ENCODE data around the gene TRIM40. TPM values are rescaled to one million over a fixed set of nuclear protein-coding genes. Genes with fewer than 3 reads are reported as not detected.

The TRIM40 gene
- total and polyA plus RNA-seq, 8 donors, result not detected

- ATAC-seq, result no peak
- H3K36me3 ChIP-seq, result no peaks in the 10 kb centered on the region
- FAIRE-seq, result no peak
- DNase-seq, result no peak
- TF ChIP-seq CTCF (IDR thresholded peaks at IDR 0.05), result no peak
- peaks cover 0 to 5% (median 0%) of the 10 kb centered on the region in 3 donors for H3K4me1 ChIP-seq
- H3K4me3 ChIP-seq, result no peak overlapping the region
- no peak overlapping the region for H3K27ac ChIP-seq
- no peaks in the 10 kb centered on the region for H3K27me3 ChIP-seq
- no peaks in the 10 kb centered on the region for H3K9me3 ChIP-seq
- intact Hi-C loops (cut with DNase I), result no loop called here
- 44 to 59% methylated on average over 3 of the region's 3 CpGs for WGBS, 2 donors
Measured at GRCh38 chr6:30158475-30159040, 22.6 kb downstream of the TRIM40 start.

DNA sequence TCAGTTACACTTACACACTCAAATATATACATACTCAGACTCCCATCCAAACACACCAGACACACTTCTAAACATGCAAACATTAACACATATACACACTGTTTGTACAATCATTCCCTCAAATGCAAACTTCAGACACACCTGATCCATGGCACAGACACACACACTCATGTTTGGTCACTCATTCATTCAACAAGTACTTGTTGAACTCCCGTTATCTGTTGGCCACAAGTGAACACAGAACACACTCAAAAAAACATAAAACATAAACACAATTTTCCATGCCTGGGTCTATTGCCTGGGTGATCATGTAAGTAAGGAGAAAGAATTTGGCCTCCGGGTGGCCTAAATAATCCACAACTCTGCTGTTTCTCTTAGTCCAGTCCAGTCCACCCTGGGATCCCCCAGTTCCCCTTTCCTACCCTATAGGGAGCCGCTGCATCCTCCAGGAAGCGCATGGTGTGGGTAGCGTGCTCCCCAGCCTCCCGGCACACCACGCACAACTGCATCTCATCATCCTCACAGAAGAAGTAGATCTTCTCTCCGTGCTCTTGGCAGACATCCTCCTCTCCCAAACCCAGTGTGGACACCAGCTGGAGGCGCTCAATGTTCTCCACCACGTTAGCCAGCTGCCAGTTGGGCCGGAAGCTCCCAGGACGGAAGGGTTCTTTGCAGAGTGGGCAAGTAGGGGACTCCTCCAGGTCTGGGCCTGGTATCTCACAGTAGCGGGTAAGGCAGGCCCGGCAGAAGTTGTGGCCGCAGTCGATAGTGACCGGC is 24.3 kb downstream of the TRIM40 start:
- Histone ChIP-seq H3K4me3 (no peak overlapping the region), H3K36me3 (no peaks in the 10 kb centered on the region), H3K27ac (no peak overlapping the region), H3K27me3 (no peaks in the 10 kb centered on the region), H3K4me1 (no peaks in the 10 kb centered on the region), H3K9me3 (no peaks in the 10 kb centered on the region)
- DNase-seq (no peak), ATAC-seq (no peak), FAIRE-seq (no peak)
- intact Hi-C loops (cut with DNase I), result no loop called here
- TF ChIP-seq CTCF (IDR thresholded peaks at IDR 0.05), result no peak
- WGBS, 2 donors, result 84 to 88% methylated on average over 17 of the region's 17 CpGs

DNA sequence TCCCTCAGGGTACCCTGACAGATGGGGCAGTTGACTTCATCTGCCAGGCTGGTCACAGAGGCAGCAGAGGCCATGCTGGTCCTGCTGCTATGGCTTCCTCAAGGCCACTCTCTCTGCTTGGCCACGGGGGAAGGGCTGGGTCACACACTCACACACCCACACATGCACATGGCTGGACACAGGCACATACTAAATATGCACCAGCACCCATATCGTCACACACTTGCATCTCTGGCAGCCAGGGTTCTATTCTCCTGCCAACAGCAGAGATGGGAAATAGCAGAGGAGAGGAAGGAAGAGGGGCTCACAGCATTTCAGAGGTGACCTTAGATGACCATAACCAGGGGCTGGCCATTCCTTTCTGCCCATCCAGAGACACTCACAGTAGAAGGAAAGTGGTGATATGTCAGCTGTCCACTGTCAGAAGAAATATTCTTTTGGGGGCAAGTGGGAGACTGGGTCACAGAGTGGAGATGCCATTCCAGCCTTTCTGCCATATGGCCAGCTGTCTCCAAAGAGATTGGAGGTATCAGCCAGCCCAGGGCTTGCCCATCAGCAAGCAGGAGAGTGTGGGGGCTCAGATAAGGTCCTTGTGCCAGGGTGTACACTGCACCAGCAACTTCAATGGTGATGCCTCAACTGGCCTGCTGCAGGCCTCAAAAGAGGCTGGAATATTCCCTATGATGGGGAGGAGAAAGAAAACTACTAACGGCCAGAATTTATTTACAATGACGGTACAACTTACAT is 25.0 kb downstream of the TRIM40 start, which contains the start of gene TRIM10:
TRIM10 (minus strand) TSS at position 427 of the 747 bp plus-strand sequence; CDS start at position 74, 353 bp downstream.
- Histone ChIP-seq H3K27me3 (no peaks in the 10 kb centered on the region), H3K27ac (no peak within 1 kb of the TSS), H3K9me3 (no peaks in the 10 kb centered on the region), H3K4me1 (no peaks in the 10 kb centered on the region), H3K4me3 (no peak within 1 kb of the TSS), H3K36me3 (no peaks in the 10 kb centered on the region)
- ATAC-seq, result no peak
- TF ChIP-seq CTCF (IDR thresholded peaks at IDR 0.05), result no peak
- DNase-seq, result no peak
- WGBS, 2 donors, result 70 to 78% methylated on average over 4 of the region's 4 CpGs
- FAIRE-seq, result no peak
- intact Hi-C loops (cut with DNase I), result no loop called here

DNA sequence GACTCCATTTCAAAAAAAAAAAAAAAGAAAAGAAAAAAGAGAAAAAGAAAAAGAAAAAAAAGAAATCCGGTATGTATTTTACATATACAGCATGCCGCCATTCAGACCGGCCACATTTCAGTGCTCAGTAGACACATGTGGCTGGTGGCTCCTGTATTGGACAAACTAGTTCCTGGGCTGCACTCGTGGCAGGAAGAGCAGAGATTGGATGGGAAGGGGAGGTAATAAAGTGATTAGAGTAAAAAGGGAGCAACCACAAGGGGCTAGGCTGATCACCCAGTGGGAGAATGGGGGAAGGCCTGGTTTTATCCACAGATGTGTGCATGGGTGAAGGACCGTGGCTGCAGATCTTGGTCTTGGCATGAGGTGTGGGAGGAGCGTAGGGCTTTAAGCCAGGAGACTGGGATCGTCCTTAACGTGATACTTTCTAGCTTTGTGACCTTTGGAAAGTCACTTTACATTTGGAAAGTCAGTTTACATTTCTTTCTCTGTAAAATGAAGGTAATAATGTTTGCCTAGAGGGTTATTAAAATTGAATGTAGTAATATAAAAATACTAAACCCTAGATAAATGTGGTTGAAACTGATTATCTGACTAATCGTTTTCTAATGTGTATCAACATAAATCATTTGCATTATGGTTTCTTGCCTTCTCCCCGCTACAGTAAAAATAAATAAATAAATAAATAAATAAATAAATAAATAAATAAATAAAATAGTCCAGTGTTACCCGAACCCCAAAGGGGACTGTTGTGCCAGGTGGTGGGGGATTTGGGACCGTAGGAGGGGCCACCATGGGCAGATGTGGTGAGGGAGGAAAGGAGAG is 26.5 kb downstream of the TRIM40 start:
- no peaks in the 10 kb centered on the region for H3K4me1 ChIP-seq
- no peaks in the 10 kb centered on the region for H3K36me3 ChIP-seq
- H3K27me3 ChIP-seq, result no peaks in the 10 kb centered on the region
- 69 to 72% methylated on average over 12 of the region's 12 CpGs for WGBS, 2 donors
- no peak for TF ChIP-seq CTCF (IDR thresholded peaks at IDR 0.05)
- DNase-seq (no peak), FAIRE-seq (no peak), ATAC-seq (no peak)
- intact Hi-C loops (cut with DNase I), result no loop called here
- no peak overlapping the region for H3K4me3 ChIP-seq
- no peaks in the 10 kb centered on the region for H3K9me3 ChIP-seq
- no peak overlapping the region for H3K27ac ChIP-seq

All from pancreas (tissue), 10 donors.